ENCODE results near the gene TNS3. TPM values are rescaled to one million over a fixed set of nuclear protein-coding genes. Genes with fewer than 3 reads are reported as not detected.

TNS3 gene
- total RNA-seq, 1 experiment from 2014 or later: 9.5 TPM

GRCh38 chr7:47336472-47337425, 245.2 kb downstream of the TNS3 start:
- peaks cover 8% of the 10 kb centered on the region for H3K4me1 ChIP-seq (ENCODE audit: insufficient read depth, low read length)
- H4K8ac ChIP-seq (replicated peaks; ENCODE audit: insufficient read length, low read depth, low read length): no peak overlapping the region
- no peak overlapping the region for H4K91ac ChIP-seq (ENCODE audit: insufficient read length, low read depth, low read length)
- Mint-ChIP-seq H3K4me3 (no peak overlapping the region), H3K27me3 (ENCODE audit: low read depth) (no peaks in the 10 kb centered on the region), H3K27ac (no peak overlapping the region), H3K9me3 (no peaks in the 10 kb centered on the region), H3K36me3 (ENCODE audit: insufficient read depth in 1 of 3, low read depth in 3 of 3) (no peaks in the 10 kb centered on the region; a peak in 1 of 7 replicates), H3K4me1 (peaks cover 23 to 28% of the 10 kb centered on the region in 2 experiments)
- no peak overlapping the region for H3K14ac ChIP-seq (ENCODE audit: insufficient read depth, low read length)
- TF ChIP-seq CTCF (conservative IDR thresholded peaks at IDR 0.05): no peak
- H2BK15ac ChIP-seq (ENCODE audit: low read depth, low read length): no peak overlapping the region
- H2BK120ac ChIP-seq (ENCODE audit: low read depth, low read length, poor library complexity, severe bottlenecking): no peak overlapping the region
- no peak for DNase-seq
- H3K4ac ChIP-seq (ENCODE audit: low read depth, low read length): no peak overlapping the region
- H2BK5ac ChIP-seq (ENCODE audit: insufficient read length, low read length): no peak overlapping the region
- H3K23ac ChIP-seq (ENCODE audit: insufficient read length, low read depth, low read length): no peak overlapping the region
- no CpG with 5 or more reads among the region's 12 CpGs for WGBS (ENCODE audit: extremely low coverage, insufficient read length, low lambda C conversion rate)
- H2BK20ac ChIP-seq (ENCODE audit: low read depth, low read length, poor library complexity, severe bottlenecking): no peak overlapping the region
- H4K5ac ChIP-seq (ENCODE audit: insufficient read length, low read depth, low read length): no peak overlapping the region
- H2AFZ ChIP-seq (ENCODE audit: low read length): no peak overlapping the region
- H3K27ac ChIP-seq (ENCODE audit: insufficient read length, low read depth, low read length): no peak overlapping the region
- no peak overlapping the region for H3K4me2 ChIP-seq (ENCODE audit: insufficient read depth, insufficient read length, low read length)
- no peaks in the 10 kb centered on the region for H3K23me2 ChIP-seq (ENCODE audit: insufficient read length, low read depth, low read length, poor library complexity, severe bottlenecking)
- no peak overlapping the region for H3K18ac ChIP-seq (ENCODE audit: insufficient read length, low read depth, low read length)
- no peak overlapping the region for H3K9ac ChIP-seq (ENCODE audit: extremely low read depth, insufficient read length, low read length)
- H3K9me3 ChIP-seq (ENCODE audit: control insufficient read depth, low read depth, low read length): no peaks in the 10 kb centered on the region
- H3K56ac ChIP-seq (ENCODE audit: insufficient read length, low read depth, low read length): no peak overlapping the region
- H3K27me3 ChIP-seq (ENCODE audit: insufficient read depth, low read length): no peaks in the 10 kb centered on the region
- no peaks in the 10 kb centered on the region for H3K79me1 ChIP-seq (ENCODE audit: insufficient read depth, low read depth, low read length, poor library complexity, severe bottlenecking)
- no peak overlapping the region for H2AK5ac ChIP-seq (ENCODE audit: insufficient read length, low read length)
- no peaks in the 10 kb centered on the region for H3K79me2 ChIP-seq (ENCODE audit: insufficient read depth, low read length)
- no peak overlapping the region for H2BK12ac ChIP-seq (ENCODE audit: insufficient read length, low read depth, low read length)
- H3T11ph ChIP-seq (ENCODE audit: low read length): no peak overlapping the region
- H4K20me1 ChIP-seq (ENCODE audit: control insufficient read depth, insufficient read depth, insufficient read length): no peaks in the 10 kb centered on the region
